ENCODE results near the gene GABBR2.

GRCh38 chr9:98365227-98365669 is 343.5 kb downstream of the GABBR2 start:
- TF ChIP-seq USF1 (IDR thresholded peaks at IDR 0.05) (no peak), CEBPB (IDR thresholded peaks at IDR 0.05) (no peak), YY1 (IDR thresholded peaks at IDR 0.05; ENCODE audit: low read depth) (no peak), RAD21 (IDR thresholded peaks at IDR 0.05; ENCODE audit: low read depth) (no peak), NFIC (IDR thresholded peaks at IDR 0.05) (no peak), REST (IDR thresholded peaks at IDR 0.05; ENCODE audit: low read depth) (no peak), EP300 (IDR thresholded peaks at IDR 0.05; ENCODE audit: borderline replicate concordance) (no peak), MAX (IDR thresholded peaks at IDR 0.05) (no peak), TEAD4 (IDR thresholded peaks at IDR 0.05) (no peak), TCF12 (IDR thresholded peaks at IDR 0.05; ENCODE audit: low read depth) (no peak), ZBTB7A (IDR thresholded peaks at IDR 0.05; ENCODE audit: low read depth) (no peak), CREB1 (IDR thresholded peaks at IDR 0.05; ENCODE audit: low read depth) (no peak), TAF1 (IDR thresholded peaks at IDR 0.05; ENCODE audit: low read depth) (no peak)
